ENCODE results near the gene ARMC12.
A peak's percentile ranks its signal among the peaks of the same experiment; 100 is the strongest.

The ARMC12 gene

DNA sequence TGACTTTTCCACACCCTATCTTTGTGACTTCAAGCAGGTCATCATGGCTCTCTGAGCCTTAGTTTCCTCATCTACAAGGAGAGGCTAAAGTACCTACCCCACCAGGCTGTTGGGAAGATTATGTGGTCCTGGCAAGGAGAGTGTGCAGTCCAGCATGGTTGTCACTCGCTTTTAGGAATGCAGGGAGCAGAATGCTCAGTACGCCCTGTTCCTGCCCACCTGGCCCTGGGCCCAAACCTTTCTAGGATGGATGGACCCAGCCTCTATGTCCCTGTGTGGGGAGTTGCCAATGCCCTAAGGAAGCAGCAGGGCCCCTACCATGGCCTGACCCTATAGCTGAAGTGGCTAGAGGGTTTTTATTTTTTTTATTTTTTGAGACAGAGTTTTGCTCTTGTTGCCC is 41.6 kb downstream of the ARMC12 start:
- TF ChIP-seq, protein P1, sequence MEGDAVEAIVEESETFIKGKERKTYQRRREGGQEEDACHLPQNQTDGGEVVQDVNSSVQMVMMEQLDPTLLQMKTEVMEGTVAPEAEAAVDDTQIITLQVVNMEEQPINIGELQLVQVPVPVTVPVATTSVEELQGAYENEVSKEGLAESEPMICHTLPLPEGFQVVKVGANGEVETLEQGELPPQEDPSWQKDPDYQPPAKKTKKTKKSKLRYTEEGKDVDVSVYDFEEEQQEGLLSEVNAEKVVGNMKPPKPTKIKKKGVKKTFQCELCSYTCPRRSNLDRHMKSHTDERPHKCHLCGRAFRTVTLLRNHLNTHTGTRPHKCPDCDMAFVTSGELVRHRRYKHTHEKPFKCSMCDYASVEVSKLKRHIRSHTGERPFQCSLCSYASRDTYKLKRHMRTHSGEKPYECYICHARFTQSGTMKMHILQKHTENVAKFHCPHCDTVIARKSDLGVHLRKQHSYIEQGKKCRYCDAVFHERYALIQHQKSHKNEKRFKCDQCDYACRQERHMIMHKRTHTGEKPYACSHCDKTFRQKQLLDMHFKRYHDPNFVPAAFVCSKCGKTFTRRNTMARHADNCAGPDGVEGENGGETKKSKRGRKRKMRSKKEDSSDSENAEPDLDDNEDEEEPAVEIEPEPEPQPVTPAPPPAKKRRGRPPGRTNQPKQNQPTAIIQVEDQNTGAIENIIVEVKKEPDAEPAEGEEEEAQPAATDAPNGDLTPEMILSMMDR (IDR thresholded peaks at IDR 0.05; ENCODE audit: poor library complexity, severe bottlenecking): no peak
- ATAC-seq (ENCODE audit: low read depth) (no peak), DNase-seq (ENCODE audit: low spot score) (no peak)
- no peaks in the 10 kb centered on the region for H3K36me3 ChIP-seq (ENCODE audit: low read depth)
- peaks cover 3% of the 10 kb centered on the region for H3K4me1 ChIP-seq (ENCODE audit: insufficient read depth, poor library complexity, severe bottlenecking)
- no peak overlapping the region for H3K4me3 ChIP-seq (ENCODE audit: severe bottlenecking)
- no peaks in the 10 kb centered on the region for H3K9me3 ChIP-seq (ENCODE audit: severe bottlenecking)
- no peaks in the 10 kb centered on the region for H3K27me3 ChIP-seq (ENCODE audit: insufficient read depth, poor library complexity, severe bottlenecking)
- no peak overlapping the region for H3K27ac ChIP-seq (ENCODE audit: poor library complexity, severe bottlenecking)

DNA sequence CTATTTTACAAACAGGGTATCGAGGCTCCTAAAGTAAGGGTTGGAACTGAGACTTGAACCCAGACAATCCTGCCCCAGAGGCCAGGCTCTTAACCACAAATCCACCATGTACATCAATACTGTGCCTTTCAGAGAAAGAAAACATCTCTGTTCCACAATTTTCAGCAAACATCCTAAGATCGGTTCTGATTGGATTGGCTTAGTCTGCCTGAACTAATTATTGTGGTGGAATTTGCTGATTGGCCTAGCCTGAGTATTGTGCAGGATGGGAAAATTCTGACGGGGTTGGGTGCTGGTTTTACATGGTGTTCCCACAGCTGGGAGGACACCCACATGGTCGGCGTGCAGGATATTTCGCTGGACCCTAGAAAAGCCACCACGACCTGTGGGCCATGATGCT is 43.9 kb downstream of the ARMC12 start, which contains the start of gene CLPSL1:
CLPSL1 (plus strand) TSS at position 301 of the 400 bp plus-strand sequence; CDS start at position 393, 92 bp downstream.
- Histone ChIP-seq H3K27ac (ENCODE audit: poor library complexity, severe bottlenecking) (peak within 1 kb of the TSS; percentile 39), H3K27me3 (ENCODE audit: insufficient read depth, poor library complexity, severe bottlenecking) (no peaks in the 10 kb centered on the region), H3K4me1 (ENCODE audit: insufficient read depth, poor library complexity, severe bottlenecking) (peaks cover 3% of the 10 kb centered on the region), H3K4me3 (ENCODE audit: severe bottlenecking) (no peak within 1 kb of the TSS), H3K36me3 (ENCODE audit: low read depth) (no peaks in the 10 kb centered on the region), H3K9me3 (ENCODE audit: severe bottlenecking) (no peaks in the 10 kb centered on the region)
- ATAC-seq (ENCODE audit: low read depth) (no peak), DNase-seq (ENCODE audit: low spot score) (no peak)
- TF ChIP-seq, protein P1 (IDR thresholded peaks at IDR 0.05; ENCODE audit: poor library complexity, severe bottlenecking): no peak

DNA sequence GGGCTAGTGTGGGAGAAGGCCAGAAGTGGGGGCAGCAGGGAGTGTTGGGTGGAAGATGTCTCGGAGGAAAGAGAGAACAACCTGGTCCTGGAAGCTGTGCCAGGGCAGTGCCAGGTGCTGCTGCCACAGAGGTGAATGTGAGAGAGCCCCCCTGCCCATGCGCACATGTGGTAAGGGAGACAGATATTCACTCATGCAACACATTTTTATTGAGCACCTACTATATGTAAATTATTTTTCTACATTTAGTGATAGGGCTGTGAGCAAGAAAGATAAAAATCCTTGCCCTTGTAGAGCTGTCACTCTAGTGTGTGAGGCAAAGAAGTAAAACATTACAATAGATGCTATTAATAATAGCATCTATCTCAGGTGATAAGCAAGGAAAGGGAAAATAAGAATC is 44.5 kb downstream of the ARMC12 start:
- Histone ChIP-seq H3K4me3 (ENCODE audit: severe bottlenecking) (no peak overlapping the region), H3K27ac (ENCODE audit: poor library complexity, severe bottlenecking) (no peak overlapping the region), H3K36me3 (ENCODE audit: low read depth) (no peaks in the 10 kb centered on the region), H3K27me3 (ENCODE audit: insufficient read depth, poor library complexity, severe bottlenecking) (no peaks in the 10 kb centered on the region), H3K9me3 (ENCODE audit: severe bottlenecking) (no peaks in the 10 kb centered on the region), H3K4me1 (ENCODE audit: insufficient read depth, poor library complexity, severe bottlenecking) (peaks cover 3% of the 10 kb centered on the region)
- DNase-seq (ENCODE audit: low spot score): no peak
- TF ChIP-seq, protein P1 (IDR thresholded peaks at IDR 0.05; ENCODE audit: poor library complexity, severe bottlenecking): no peak
- ATAC-seq (ENCODE audit: low read depth): no peak

DNA sequence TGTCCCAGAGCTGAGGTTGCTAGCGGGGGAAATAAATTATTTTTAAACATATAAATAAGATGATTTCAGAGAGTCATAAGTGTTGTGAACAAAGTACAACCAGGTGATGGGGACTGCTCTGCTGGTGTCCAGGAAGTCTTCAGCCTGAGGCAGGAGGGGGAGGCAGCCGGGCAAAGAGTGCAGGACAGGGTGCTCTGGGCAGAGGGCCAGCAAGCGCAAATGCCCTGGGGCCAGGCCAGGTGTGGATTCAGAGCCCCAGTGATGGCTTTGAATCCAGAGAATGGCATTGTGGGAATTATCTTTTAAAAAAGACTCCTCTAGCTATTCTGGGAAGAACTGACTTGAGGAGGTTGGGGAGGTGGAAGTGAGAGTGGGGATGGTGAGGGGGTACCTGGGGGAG is 45.6 kb downstream of the ARMC12 start:
- Histone ChIP-seq H3K4me1 (ENCODE audit: insufficient read depth, poor library complexity, severe bottlenecking) (peaks cover 3% of the 10 kb centered on the region), H3K27ac (ENCODE audit: poor library complexity, severe bottlenecking) (peak overlapping the region; percentile 39), H3K4me3 (ENCODE audit: severe bottlenecking) (no peak overlapping the region), H3K36me3 (ENCODE audit: low read depth) (no peaks in the 10 kb centered on the region), H3K9me3 (ENCODE audit: severe bottlenecking) (no peaks in the 10 kb centered on the region), H3K27me3 (ENCODE audit: insufficient read depth, poor library complexity, severe bottlenecking) (peaks cover 3% of the 10 kb centered on the region)
- TF ChIP-seq, protein P1 (IDR thresholded peaks at IDR 0.05; ENCODE audit: poor library complexity, severe bottlenecking): no peak
- no peak for DNase-seq (ENCODE audit: low spot score)
- ATAC-seq (ENCODE audit: low read depth): peak; percentile 80

DNA sequence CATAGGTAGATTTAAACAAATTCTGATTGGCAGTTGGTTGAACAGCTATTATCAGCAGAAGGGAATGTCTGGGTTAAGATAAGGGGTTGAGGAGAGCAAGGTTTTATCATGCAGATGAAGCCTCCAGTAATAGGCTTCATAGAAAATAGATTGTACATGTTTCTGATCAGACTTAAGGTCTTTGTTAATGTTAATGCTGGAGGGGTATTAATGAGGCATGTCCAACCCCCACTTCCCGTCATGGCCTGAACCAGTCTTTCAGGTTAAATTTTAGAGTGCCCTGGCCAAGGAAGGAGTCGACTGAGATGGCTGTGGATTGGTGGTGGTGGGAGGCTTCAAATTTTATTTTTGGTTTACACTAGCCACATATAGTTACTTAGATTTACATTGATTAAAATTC is 47.4 kb downstream of the ARMC12 start:
- ATAC-seq (ENCODE audit: low read depth) (no peak), DNase-seq (ENCODE audit: low spot score) (no peak)
- no peak overlapping the region for H3K4me3 ChIP-seq (ENCODE audit: severe bottlenecking)
- no peak overlapping the region for H3K27ac ChIP-seq (ENCODE audit: poor library complexity, severe bottlenecking)
- peaks cover 5% of the 10 kb centered on the region for H3K27me3 ChIP-seq (ENCODE audit: insufficient read depth, poor library complexity, severe bottlenecking)
- H3K36me3 ChIP-seq (ENCODE audit: low read depth): no peaks in the 10 kb centered on the region
- H3K4me1 ChIP-seq (ENCODE audit: insufficient read depth, poor library complexity, severe bottlenecking): peaks cover 3% of the 10 kb centered on the region
- no peaks in the 10 kb centered on the region for H3K9me3 ChIP-seq (ENCODE audit: severe bottlenecking)
- TF ChIP-seq, protein P1 (IDR thresholded peaks at IDR 0.05; ENCODE audit: poor library complexity, severe bottlenecking): no peak

Data from RWPE2 (cell line).